BLaER1 (cell line): ENCODE results near the gene BCAR1.
A peak's percentile ranks its signal among the peaks of the same experiment; 100 is the strongest.
"Not testable (repeated sequence)": the region's sequence is repeated elsewhere in the genome, so short reads cannot be mapped to it uniquely, and the experiment has no call there.

ENCODE experiments used
- H3K27ac ChIP-seq: shearing (Covaris generic); formaldehyde crosslinking; 2 replicates; pipeline ENCODE4 v1.8.1; 2022
- H3K27me3 ChIP-seq: shearing (Covaris generic); formaldehyde crosslinking; 2 replicates; pipeline ENCODE4 v1.8.1; 2022
- H3K36me3 ChIP-seq: shearing (Covaris generic); formaldehyde crosslinking; 2 replicates; pipeline ENCODE4 v1.8.1; 2022
- H3K4me1 ChIP-seq: shearing (Covaris generic); formaldehyde crosslinking; 2 replicates; pipeline ENCODE4 v1.8.1; 2022
- H3K4me2 ChIP-seq: shearing (Covaris generic); formaldehyde crosslinking; 2 replicates; pipeline ENCODE4 v1.8.1; 2022
- H3K4me3 ChIP-seq: shearing (Covaris generic); formaldehyde crosslinking; 2 replicates; pipeline ENCODE4 v1.8.1; 2022
- H3K9ac ChIP-seq: shearing (Covaris generic); formaldehyde crosslinking; 2 replicates; pipeline ENCODE4 v1.8.1; 2022
- H3K9me3 ChIP-seq: shearing (Covaris generic); formaldehyde crosslinking; 2 replicates; pipeline ENCODE4 v1.8.1; 2022
- H4K20me1 ChIP-seq: shearing (Covaris generic); formaldehyde crosslinking; 2 replicates; pipeline ENCODE4 v1.8.1; 2022
- Cebpa-rat ChIP-seq: shearing (Covaris generic); IDR thresholded peaks from 2 replicates; pipeline ENCODE4 v1.8.1; 2022

BCAR1 gene

DNA sequence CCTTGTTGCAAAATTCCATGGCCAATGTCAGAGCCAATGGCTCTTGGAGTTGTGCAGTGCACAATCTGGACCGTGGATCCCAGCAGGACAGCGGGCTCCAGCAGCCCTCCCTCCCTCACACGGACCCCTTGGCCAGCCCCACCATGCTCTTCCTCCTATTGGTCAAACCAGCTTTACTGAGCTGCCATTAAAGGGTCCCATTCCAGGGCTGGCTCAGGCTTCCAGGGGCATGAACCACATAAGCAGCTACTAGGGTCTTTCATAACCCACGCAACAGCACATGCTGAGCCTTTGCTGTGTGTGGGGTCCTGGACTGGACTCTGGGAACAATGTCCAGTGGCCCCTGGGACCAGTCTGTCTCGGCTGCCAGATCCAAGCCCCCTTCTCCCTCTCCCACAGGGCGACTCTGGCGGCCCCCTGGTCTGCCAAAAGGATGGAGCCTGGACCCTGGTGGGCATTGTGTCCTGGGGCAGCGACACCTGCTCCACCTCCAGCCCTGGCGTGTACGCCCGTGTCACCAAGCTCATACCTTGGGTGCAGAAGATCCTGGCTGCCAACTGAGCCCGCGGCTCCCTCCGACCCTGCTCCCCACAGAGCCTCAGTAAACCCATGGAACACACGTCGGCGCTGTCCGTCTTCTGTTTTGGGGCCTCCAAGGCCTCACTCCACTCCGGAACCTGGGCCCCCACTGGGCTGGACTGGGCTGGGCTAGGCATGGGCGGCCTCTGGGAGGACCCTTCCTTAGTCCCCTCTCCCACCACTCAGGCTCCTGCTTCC, 26.9 kb downstream of the BCAR1 start:
- H3K27me3 ChIP-seq: no peaks in the 10 kb centered on the region

DNA sequence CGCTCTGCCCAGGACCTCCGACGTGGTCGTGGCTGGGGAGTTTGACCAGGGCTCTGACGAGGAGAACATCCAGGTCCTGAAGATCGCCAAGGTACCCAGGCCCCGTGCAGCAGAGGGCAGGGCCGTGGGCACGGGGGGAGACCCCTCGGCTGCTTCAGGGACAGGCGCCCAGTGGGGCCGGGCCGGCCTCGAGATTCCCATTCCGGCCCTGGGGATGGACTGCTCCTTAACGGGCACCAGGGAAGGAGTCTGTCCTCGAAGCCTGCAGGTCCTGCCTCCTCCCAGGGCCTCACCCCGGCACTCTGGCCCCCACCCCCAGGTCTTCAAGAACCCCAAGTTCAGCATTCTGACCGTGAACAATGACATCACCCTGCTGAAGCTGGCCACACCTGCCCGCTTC, 28.3 kb downstream of the BCAR1 start:
- H3K27ac ChIP-seq, H3K9ac ChIP-seq, H3K4me2 ChIP-seq, H3K4me3 ChIP-seq, H3K9me3 ChIP-seq, H4K20me1 ChIP-seq, H3K27me3 ChIP-seq, H3K36me3 ChIP-seq: not testable (repeated sequence)
- peaks cover 16% of the 10 kb centered on the region for H3K4me1 ChIP-seq

More for the DNA sequence above, 26.9 kb downstream of the BCAR1 start:
- no peak for TF ChIP-seq Cebpa-rat
- Histone ChIP-seq H3K9me3 (no peaks in the 10 kb centered on the region), H3K4me2 (no peak overlapping the region), H3K9ac (no peak overlapping the region), H3K36me3 (no peaks in the 10 kb centered on the region), H3K4me3 (no peak overlapping the region), H4K20me1 (no peaks in the 10 kb centered on the region), H3K4me1 (peaks cover 11% of the 10 kb centered on the region), H3K27ac (no peak overlapping the region)

DNA sequence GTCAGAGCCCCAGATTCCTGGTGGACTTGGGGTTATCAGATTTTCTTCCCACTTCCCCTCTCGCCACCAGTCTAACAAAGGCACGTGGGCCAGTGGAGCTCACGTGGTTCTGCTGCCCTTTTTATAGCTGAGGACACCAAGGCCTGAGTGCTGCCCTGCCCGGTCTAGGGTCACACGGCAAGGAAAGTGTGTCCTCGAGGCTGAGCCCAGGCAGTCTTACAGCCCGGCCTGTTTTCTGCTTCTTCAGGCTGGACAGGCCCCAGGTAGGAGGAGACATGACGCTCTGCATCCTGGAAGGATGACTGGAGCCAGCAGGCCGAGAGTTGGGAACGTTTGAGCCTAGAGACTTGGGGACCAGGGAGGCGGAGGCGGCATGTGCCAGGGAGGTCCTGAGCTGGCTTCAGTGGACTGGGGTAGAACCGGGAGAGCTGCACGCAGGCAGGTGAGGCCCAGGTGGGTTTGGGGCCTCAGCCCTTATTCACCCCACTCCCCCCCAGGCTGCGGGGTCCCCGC, 29.1 kb downstream of the BCAR1 start:
- Histone ChIP-seq H3K27me3 (no peaks in the 10 kb centered on the region), H3K4me2 (no peak overlapping the region), H3K4me1 (peaks cover 16% of the 10 kb centered on the region), H3K4me3 (no peak overlapping the region), H3K27ac (no peak overlapping the region), H3K9ac (no peak overlapping the region), H3K36me3 (no peaks in the 10 kb centered on the region), H4K20me1 (no peaks in the 10 kb centered on the region), H3K9me3 (no peaks in the 10 kb centered on the region)
- no peak for TF ChIP-seq Cebpa-rat

DNA sequence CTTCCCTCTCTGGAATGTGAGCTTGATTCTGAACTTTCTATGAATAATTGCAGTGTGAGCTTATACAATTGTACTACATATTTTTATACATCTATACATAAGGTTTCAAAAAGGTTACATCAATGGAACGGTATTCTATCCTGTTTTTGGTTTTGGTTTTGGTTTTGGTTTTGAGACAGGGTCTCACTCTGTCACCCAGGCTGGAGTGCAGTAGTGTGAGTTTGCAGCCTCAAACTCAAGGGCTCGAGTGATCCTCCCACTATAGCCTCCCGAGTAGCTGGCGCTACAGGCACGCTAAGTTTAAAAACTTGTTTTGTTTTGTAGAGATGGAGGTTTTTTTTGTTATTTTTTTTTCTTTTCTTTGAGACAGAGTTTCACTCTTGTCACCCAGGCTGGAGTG, 31.6 kb downstream of the BCAR1 start:
- Histone ChIP-seq H4K20me1 (no peaks in the 10 kb centered on the region), H3K27me3 (no peaks in the 10 kb centered on the region), H3K36me3 (no peaks in the 10 kb centered on the region), H3K27ac (no peak overlapping the region), H3K4me1 (peaks cover 16% of the 10 kb centered on the region), H3K4me2 (peak overlapping the region; percentile 52), H3K9me3 (no peaks in the 10 kb centered on the region), H3K4me3 (no peak overlapping the region), H3K9ac (no peak overlapping the region)
- no peak for TF ChIP-seq Cebpa-rat

DNA sequence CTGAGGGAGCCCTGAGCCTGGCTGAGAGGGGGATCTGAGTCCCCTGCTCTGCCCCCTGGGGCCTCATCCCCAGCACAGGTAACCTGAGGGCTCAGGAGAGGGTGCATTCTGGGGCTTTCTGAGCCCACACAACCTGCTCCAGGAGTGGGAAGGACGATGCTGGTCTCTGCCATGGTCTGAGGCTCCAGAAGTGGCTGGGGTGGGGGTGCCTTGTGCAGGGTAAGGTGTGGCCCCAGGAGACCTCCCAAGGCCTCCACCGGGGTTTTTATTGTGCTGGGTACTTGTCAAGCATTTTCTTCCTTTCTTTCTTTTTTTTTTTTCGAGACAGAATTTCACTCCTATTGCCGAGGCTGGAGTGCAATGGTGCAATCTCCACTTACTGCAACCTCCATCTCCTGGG, 32.3 kb downstream of the BCAR1 start:
- H4K20me1 ChIP-seq: no peaks in the 10 kb centered on the region
- no peaks in the 10 kb centered on the region for H3K36me3 ChIP-seq
- no peak for TF ChIP-seq Cebpa-rat
- peak overlapping the region; percentile 52 for H3K4me2 ChIP-seq
- H3K4me3 ChIP-seq: no peak overlapping the region
- H3K27ac ChIP-seq: no peak overlapping the region
- no peaks in the 10 kb centered on the region for H3K9me3 ChIP-seq
- no peaks in the 10 kb centered on the region for H3K27me3 ChIP-seq
- H3K9ac ChIP-seq: no peak overlapping the region
- H3K4me1 ChIP-seq: peaks cover 16% of the 10 kb centered on the region

DNA sequence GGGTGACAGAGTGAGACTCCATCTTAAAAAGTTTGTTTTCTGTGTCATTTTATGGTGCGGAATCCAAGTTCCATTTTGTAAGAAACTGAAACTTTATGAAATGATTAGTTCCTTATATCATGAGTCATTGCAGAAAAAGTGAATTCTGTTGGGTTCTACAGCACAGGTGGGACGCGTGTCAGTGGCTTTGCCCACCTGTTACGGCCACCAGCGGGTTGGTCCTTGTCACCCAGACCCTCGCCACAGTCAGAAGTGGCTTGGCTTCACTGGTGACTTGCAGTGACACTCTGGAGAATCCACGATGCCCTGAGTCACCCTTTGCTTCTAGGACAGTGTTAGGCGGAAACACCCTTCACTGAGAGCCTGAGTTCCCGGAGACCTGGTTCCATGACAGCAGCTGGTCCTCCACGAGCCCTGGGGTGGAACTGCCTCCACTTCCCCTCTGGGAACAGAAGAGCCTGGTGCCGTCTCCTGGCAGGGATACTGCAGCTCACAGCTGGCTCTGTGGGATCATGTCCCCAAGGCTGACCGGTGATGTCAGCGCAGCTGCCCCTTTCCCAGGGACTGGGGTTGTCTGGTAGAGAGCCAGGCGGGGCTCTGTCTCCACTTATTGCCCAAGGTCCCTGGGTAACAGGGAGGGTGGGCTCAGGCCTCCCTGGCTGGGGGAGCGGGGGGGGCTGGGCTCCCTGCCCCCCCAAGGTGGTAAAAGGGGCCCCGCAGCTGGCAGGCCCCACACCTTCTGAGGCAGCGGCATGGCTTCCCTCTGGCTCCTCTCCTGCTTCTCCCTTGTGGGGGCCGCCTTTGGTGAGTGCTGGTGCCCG, 33.0 kb downstream of the BCAR1 start, which contains the start of gene CTRB1:
CTRB1 (plus strand) TSS at position 733 of the 821 bp plus-strand sequence; CDS start at position 753, 20 bp downstream.
- Histone ChIP-seq H4K20me1 (no peaks in the 10 kb centered on the region), H3K9me3 (no peaks in the 10 kb centered on the region), H3K36me3 (no peaks in the 10 kb centered on the region), H3K4me2 (peak within 1 kb of the TSS; percentile 52), H3K9ac (no peak within 1 kb of the TSS), H3K4me3 (no peak within 1 kb of the TSS), H3K4me1 (peaks cover 16% of the 10 kb centered on the region), H3K27ac (no peak within 1 kb of the TSS), H3K27me3 (no peaks in the 10 kb centered on the region)
- no peak for TF ChIP-seq Cebpa-rat

DNA sequence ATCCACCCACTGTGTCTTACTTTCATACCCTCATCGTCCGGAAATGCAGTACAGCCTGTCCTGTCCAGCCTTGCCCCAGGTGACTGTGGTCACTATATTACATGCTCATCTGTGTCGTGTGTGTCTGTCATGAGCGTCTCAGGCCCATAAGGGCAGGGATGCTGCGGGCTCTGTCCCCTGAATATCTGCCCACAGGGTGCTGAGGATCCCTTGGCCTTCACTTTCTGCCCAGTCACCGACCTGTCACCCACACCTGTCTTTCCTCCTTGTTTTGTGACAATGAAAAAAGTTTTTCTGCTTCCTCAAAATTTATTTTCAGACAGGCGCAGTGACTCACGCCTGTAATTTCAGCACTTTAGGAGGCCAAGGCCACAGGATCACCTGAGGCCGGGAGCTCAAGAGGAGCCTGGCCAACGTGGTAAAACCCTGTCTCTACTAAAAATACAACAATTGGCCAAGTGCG, 34.0 kb downstream of the BCAR1 start:
- H3K9ac ChIP-seq: no peak overlapping the region
- no peaks in the 10 kb centered on the region for H3K27me3 ChIP-seq
- no peaks in the 10 kb centered on the region for H4K20me1 ChIP-seq
- no peak overlapping the region for H3K4me2 ChIP-seq
- peaks cover 16% of the 10 kb centered on the region for H3K4me1 ChIP-seq
- H3K36me3 ChIP-seq: no peaks in the 10 kb centered on the region
- H3K9me3 ChIP-seq: no peaks in the 10 kb centered on the region
- H3K4me3 ChIP-seq: no peak overlapping the region
- no peak overlapping the region for H3K27ac ChIP-seq
- TF ChIP-seq Cebpa-rat: no peak

DNA sequence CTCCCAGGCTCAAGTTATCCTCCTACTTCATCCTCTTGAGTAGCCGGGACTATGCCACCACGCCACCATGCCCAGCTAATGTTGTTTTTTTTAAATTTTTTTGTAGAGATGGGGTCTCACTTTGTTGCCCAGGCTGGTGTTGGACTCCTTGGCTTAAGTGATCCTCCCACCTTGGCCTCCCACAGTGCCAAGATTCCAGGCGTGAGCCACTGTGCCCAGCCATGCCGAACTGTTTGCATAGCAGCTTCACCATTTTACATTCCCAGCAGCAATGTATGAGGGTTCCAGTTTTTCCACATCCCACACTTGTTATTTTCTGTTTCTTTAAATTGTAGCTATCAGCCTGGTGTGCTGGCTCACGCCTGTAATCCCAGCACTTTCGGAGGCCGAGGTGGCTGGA, 34.8 kb downstream of the BCAR1 start:
- H3K27ac ChIP-seq: no peak overlapping the region
- no peak for TF ChIP-seq Cebpa-rat
- H3K9me3 ChIP-seq: no peaks in the 10 kb centered on the region
- H3K4me3 ChIP-seq: no peak overlapping the region
- H3K36me3 ChIP-seq: no peaks in the 10 kb centered on the region
- H3K9ac ChIP-seq: no peak overlapping the region
- no peaks in the 10 kb centered on the region for H3K27me3 ChIP-seq
- no peaks in the 10 kb centered on the region for H4K20me1 ChIP-seq
- H3K4me2 ChIP-seq: no peak overlapping the region
- peaks cover 16% of the 10 kb centered on the region for H3K4me1 ChIP-seq

DNA sequence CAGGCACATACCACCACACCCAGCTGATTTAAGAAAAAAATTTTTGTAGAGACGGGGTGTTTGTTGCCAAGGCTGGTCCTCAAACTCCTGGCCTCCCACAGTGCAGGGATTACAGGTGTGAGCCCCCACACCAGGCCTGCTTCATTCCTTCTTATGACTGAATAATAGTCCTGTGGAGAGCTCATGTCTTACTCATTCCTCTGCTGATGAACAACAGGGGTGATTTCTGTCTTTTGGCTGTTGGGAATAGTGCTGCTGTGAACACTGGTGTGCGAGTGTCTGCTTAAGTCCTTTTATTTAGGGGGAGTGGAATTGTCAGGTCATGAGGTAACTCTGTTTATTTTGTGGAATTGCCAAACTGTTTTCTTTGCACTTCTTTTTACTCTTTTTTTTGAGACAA, 35.3 kb downstream of the BCAR1 start:
- no peak overlapping the region for H3K4me3 ChIP-seq
- H3K9me3 ChIP-seq: no peaks in the 10 kb centered on the region
- TF ChIP-seq Cebpa-rat: no peak
- H3K4me2 ChIP-seq: no peak overlapping the region
- no peak overlapping the region for H3K9ac ChIP-seq
- H3K27ac ChIP-seq: no peak overlapping the region
- H3K27me3 ChIP-seq: no peaks in the 10 kb centered on the region
- H3K36me3 ChIP-seq: no peaks in the 10 kb centered on the region
- H3K4me1 ChIP-seq: peaks cover 16% of the 10 kb centered on the region
- no peaks in the 10 kb centered on the region for H4K20me1 ChIP-seq

DNA sequence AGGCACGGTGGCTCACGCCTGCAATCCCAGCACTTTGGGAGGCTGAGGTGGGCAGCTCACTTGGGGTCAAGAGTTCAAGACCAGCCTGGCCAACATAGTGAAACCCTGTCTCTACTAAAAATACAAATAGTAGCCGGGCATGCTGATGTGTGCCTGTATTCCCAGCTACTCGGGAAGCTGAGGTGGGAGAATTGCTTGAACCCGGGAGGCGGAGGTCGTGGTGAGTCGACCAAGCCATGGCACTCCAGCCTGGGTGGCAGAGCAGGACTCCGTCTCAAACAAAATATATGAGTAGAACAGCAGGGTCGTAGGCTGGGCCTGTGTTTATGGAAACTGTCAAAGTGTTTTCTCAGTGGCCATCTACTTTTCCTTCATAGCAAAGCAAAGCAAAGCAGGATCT, 40.1 kb downstream of the BCAR1 start:
- not testable (repeated sequence) for H3K9ac ChIP-seq, H3K4me1 ChIP-seq, H3K27ac ChIP-seq, H3K36me3 ChIP-seq, H3K4me3 ChIP-seq, H3K4me2 ChIP-seq, H4K20me1 ChIP-seq, H3K9me3 ChIP-seq, H3K27me3 ChIP-seq
